GM19438 (cell line): Measurements from ENCODE around the gene MARCHF7.
"Not testable (repeated sequence)": the region's sequence is repeated elsewhere in the genome, so short reads cannot be mapped to it uniquely, and the experiment has no call there.

Experiments
- ATAC-seq: cut with Tn5 transposase; IDR thresholded peaks from one replicate; pipeline ENCODE4 v1.9.1; 2021; ENCODE audit warnings: low read depth; ENCODE audit not compliant: unreplicated experiment

MARCHF7 gene

DNA sequence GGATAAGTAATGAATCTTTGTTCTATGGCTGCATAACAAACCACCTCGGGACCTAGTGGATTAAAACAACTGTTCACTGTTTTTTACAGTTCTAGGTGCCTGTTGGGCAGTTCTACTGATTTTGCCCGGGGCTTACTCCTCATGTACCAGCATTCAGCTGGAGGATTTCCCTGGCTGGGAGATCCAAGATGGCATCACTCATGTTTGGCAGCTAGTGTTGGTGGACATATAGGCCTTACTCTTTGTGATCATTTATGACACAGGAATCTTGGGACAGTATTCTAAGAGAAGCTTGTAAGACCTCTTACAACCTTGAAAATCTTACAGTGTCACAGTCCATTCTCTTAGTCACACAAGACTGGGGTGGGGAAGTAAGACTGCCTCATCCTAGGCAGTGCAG, 4.6 kb downstream of the MARCHF7 start:
- ATAC-seq, result no peak

DNA sequence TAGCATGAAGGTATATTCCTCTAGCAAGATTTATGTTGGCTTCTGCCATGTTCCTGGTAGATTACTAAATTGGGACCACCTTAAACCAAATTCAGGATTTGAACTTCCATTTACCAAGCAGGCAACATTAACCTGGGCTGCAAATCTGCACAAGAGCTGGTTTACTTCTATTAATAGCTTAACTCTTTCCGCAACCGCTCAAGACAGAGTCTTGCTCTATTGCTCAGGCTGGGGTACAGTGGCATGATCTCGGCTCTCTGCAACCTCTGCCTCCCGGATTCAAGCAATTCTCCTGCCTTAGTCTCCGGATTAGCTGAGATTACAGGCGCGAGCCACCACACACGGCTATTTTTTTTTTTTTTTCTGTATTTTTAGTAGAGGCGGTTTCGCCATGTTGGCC, 8.4 kb downstream of the MARCHF7 start:
- ATAC-seq, result no peak

- no peak for ATAC-seq
These were observed 10.3 kb downstream of the MARCHF7 start for GRCh38 chr2:159722580-159722979.

DNA sequence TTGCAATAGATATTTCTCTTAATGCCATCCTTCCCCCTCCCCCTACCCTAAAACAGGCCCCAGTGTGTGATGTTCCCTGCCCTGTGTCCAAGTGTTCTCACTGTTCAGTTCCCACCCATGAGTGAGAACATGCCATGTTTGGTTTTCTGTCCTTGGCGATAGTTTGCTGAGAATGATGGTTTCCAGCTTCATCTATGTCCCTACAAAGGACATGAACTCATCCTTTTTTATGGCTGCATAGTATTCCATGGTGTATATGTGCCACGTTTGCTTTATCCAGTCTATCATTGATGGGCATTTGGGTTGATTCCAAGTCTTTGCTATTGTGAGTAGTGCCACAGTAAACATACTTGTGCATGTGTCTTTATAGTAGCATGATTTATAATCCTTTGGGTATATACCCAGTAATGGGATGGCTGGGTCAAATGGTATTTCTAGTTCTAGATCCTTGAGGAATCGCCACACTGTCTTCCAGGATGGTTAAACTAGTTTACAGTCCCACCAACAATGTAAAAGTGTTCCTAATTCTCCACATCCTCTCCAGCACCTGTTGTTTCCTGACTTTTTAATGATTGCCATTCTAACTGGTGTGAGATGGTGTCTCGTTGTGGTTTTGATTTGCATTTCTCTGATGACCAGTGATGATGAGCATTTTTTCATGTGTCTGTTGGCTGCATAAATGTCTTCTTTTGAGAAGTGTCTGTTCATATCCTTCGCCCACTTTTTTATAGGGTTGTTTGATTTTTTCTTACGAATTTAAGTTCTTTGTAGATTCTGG, 12.7 kb downstream of the MARCHF7 start:
- ATAC-seq, result not testable (repeated sequence)

GRCh38 chr2:159725713-159726112, 13.4 kb downstream of the MARCHF7 start:
- ATAC-seq, result no peak

- ATAC-seq, result no peak
These were observed 16.3 kb downstream of the MARCHF7 start for GRCh38 chr2:159728629-159729028.

DNA sequence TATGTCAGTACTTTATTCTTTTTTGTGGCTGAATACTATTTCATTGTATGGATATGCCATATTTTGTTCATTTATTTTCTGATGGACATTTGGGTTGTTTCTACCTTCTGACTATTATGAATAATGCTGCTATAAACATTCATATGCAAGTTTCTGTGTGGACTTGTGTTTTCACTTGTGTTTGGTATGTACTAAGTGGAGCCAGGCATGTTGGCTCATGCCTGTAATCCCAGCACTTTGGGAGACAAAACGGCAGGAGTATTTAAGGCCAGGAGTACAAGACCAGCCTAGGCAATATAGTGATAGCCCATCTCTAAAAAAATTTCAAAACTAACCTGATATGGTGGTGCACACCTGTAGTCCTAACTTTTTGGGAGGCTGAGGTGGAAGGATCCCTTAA, 23.3 kb downstream of the MARCHF7 start:
- ATAC-seq, result no peak

DNA sequence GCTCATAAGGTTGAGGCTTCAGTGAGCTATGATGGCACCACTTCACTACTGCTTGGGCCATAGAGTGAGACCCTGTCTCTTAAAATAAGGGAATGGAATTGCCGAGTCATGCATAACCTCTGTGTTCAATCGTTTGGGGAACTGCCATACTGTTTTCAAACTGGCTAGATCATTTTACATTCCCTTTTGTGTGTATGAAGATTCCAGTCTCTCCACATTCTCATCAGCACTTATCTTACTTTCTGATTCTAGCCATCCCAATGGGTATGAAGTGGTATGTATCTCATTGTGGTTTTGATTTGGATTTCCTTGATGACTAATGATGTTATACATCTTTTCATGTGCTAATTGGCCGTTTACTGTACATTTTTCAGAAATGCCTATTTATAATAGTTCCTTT, 23.7 kb downstream of the MARCHF7 start:
- ATAC-seq, result no peak

DNA sequence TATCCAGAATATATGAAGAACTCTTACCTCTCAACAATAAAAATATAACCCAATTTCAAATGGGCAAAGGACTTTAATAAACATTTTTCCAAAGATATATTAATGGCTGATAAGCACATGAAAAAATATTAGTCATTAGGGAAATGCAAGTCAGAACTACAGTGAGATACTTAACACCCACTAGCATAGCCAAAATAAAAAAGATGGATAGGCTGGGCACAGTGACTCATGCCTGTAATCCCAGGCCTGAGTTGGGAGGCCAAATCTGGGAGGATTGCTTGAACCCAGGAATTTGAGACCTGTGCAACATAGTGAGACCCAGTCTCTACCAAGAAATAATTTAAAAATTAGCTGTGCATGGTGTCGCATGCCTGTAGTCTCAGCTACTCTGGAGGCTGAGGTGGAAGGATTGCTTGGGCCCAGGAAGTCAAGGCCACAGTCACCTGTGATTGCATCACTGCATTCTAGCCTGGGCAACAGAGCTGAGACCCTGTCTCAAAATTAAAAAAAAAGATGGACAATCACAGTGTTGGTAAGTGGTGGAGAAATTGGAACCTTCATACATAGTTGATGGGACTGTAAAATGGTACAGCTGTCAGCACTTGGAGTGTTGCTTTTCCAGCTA, 25.1 kb downstream of the MARCHF7 start:
- ATAC-seq, result no peak

- no peak for ATAC-seq
These were observed 25.6 kb downstream of the MARCHF7 start for GRCh38 chr2:159737917-159738296.

- no peak for ATAC-seq
These were observed 26.4 kb downstream of the MARCHF7 start for GRCh38 chr2:159738509-159739390.

DNA sequence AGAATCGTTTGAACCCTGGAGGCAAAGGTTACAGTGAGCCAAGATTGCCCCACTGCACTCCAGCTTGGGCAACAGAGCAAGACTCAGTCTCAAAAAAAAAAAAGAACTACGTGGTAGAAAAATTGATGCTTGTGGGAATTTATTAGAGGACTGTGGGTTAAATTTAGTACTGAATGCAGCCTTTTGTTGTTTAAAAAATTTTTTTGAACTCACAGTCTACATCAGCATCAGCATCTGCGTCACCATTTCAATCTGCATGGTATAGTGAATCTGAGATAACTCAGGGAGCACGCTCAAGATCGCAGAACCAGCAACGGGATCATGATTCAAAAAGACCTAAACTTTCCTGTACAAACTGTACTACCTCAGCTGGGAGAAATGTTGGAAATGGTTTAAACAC, 30.5 kb downstream of the MARCHF7 start:
- no peak for ATAC-seq

- ATAC-seq, result no peak
These were observed 32.1 kb downstream of the MARCHF7 start for GRCh38 chr2:159744363-159744762.

DNA sequence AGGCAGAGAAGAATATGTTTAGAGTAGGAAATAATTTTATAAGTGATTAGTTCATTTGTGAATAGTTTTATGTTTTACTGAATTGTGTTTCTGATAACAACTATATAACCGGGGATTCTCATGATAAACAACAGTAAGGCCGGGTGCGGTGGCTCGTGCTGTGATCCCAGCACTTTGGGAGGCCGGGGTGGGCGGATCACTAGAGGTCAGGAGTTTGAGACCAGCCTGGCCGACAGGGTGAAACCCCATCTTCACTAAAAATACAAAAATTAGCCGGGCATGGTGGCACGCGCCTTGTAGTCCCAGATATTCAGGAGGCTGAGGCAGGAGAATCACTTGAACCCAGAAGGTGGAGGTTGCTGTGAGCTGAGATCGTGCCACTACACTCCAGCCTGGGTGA, 32.9 kb downstream of the MARCHF7 start:
- ATAC-seq, result not testable (repeated sequence)

DNA sequence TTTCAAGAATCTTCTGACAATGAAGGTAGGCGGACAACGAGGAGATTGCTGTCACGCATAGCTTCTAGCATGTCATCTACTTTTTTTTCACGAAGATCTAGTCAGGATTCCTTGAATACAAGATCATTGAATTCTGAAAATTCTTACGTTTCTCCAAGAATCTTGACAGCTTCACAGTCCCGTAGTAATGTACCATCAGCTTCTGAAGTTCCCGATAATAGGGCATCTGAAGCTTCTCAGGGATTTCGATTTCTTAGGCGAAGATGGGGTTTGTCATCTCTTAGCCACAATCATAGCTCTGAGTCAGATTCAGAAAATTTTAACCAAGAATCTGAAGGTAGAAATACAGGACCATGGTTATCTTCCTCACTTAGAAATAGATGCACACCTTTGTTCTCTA, 35.8 kb downstream of the MARCHF7 start:
- ATAC-seq, result no peak

- ATAC-seq, result no peak
These were observed 38.6 kb downstream of the MARCHF7 start for GRCh38 chr2:159750873-159751272.

- no peak for ATAC-seq
These were observed 41.5 kb downstream of the MARCHF7 start for GRCh38 chr2:159753797-159754196.

GRCh38 chr2:159755014-159755413, 42.7 kb downstream of the MARCHF7 start:
- no peak for ATAC-seq

- ATAC-seq, result no peak
These were observed 43.5 kb downstream of the MARCHF7 start for GRCh38 chr2:159755788-159756187.

GRCh38 chr2:159758239-159758638, 45.9 kb downstream of the MARCHF7 start:
- no peak for ATAC-seq

GRCh38 chr2:159758686-159759085, 46.4 kb downstream of the MARCHF7 start:
- ATAC-seq, result no peak
